ENCODE data around the gene CCDC33.
A peak's percentile ranks its signal among the peaks of the same experiment; 100 is the strongest.

CCDC33 gene

DNA sequence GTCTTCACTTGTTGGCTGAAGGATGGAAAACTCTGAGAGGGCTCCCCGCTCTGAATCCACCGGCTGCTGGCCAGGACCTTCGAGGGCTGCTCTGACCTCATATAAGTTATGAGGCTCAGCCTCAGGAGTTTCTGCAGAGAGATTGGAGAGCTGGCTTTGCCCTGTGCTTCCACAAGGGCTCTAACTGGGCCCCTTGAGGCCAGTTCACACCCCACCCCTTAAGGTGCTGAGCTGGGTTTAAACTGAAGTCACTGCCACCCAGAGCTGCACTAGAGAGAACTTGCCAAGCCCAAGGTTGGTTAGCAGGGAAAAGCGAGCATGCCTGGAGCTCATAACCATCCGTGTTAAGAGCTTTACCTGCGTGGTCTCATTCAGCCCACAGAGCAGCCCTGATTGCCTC lies 2.8 kb upstream of the CCDC33 start:
- no peak for DNase-seq

DNA sequence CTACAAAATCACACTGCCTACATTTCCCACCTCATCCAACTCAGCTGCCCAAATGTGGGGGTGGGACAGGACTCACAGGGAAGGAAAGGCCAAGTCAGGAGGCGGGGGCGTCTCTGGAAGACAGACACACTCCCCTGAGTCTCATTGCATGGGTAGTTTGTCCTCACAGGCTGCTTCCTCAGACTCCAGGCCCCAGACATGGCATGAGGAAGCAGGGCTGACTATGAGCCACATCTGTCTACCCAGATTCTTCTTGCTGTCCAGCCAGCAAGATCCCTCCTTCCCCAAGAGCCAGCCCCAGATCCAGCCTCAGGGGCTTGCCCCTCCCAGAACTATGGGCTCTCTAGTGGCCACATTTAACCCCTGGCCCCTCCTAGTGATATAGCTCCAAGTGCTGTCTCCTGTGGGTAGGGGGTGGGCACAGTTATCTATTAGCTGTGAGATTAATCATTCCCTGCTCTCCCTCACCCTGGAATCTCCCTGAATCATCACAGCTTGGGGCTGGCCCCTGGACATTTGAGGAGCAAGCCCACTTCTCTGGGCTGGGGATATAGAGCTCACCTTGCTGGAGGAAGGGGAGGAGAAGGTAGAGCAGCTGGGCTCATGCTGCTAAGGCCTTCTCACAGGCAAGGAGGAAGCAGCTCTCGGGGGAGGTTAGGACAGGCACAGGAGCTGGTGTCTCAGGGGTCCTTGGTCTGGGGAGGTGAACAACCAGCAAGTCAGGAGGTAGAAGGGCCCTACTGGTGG lies 2.1 kb upstream of the CCDC33 start:
- DNase-seq, result peak; percentile 18

- no peak for DNase-seq
Measured at GRCh38 chr15:74234598-74234875, 1.6 kb upstream of the CCDC33 start.

GRCh38 chr15:74239051-74239705 lies 3.1 kb downstream of the CCDC33 start:
- peak; percentile 74 for DNase-seq

- peak; percentile 97 for DNase-seq
Measured at GRCh38 chr15:74240002-74240568, 4.0 kb downstream of the CCDC33 start.

DNA sequence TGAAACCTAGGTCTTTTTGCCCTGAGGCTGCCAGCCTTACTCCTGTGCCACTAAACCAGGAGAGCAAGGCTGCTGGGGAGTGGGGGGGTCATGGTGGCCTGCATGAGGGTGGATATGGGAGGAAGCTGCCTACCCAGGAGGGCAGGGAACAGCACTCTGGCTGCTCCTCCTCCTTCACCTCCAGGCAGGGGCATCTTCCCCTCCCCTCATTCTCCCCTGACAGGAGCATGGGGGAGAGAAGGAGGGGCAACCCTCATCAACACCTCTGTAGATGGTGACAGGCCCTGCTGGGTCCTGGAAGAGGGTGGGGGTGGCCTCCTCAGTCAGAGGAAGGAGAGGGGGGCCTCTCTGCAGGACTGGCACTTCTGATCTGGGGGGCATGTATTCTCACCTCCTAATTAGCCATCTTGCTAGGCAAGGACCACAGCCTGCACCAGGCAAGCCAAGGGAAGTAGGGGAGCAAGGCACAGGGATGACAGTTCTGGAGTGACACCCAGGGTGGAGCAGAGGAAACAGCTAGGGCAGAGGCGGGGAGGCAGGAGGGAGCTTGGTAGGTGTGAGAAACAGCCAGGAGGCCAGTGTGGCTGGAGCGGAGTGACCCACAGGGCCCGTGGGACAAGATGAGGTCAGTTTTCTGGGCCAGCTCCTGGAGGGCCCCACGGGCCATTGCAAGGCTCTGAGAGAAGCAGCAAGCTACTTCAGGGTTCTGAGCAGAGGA lies 4.9 kb downstream of the CCDC33 start:
- DNase-seq, result peak; percentile 10

GRCh38 chr15:74242441-74243185 lies 6.5 kb downstream of the CCDC33 start:
- DNase-seq, result peak; percentile 62

GRCh38 chr15:74243431-74243830 lies 7.3 kb downstream of the CCDC33 start:
- peak; percentile 89 for DNase-seq

DNA sequence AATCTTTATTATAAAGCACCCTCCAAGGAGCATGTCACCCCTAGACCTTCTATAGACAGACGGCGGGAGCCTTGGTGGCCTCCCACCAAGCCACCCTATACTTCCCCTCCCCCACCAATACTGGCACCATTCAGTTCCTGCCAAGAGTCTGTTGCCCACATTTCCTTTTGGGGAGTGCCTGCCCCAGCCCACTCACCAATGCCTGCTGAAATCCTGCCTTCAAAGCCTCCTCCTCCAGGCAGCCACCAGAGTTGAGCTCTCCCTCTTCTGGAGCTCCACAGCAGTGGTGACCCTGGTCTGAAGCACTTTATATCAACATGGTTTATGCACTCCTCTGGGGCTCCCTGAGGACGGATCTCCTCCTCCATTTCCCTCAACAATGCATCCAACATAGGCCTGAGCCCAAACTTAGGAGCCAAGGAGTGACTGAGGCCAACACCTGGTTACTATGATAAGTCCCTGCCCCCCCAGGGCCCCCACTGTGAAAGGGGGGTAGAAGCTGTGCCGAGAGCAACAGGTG lies 8.8 kb downstream of the CCDC33 start:
- DNase-seq, result no peak

GRCh38 chr15:74245342-74245931 lies 9.3 kb downstream of the CCDC33 start:
- DNase-seq, result peak; percentile 91

DNA sequence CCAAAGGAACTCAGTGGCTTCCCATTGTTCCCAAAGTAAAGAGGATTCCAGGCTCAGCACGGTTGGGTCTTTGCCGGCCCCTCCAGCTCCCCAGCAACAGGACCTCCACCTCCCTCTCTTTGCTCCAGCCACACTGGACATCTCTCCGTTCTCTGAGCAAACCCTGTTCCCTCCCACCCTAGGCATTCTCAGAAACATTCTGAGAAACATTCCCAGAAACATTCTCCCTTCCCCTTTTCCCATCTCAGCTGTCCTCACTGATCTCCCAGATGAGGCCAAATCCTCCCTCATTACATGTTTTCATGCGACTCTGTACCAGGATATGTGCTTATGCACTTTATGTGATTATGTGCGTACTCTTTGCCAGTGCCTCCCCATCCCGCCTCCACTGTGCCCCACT lies 14.1 kb downstream of the CCDC33 start:
- no peak for DNase-seq

DNA sequence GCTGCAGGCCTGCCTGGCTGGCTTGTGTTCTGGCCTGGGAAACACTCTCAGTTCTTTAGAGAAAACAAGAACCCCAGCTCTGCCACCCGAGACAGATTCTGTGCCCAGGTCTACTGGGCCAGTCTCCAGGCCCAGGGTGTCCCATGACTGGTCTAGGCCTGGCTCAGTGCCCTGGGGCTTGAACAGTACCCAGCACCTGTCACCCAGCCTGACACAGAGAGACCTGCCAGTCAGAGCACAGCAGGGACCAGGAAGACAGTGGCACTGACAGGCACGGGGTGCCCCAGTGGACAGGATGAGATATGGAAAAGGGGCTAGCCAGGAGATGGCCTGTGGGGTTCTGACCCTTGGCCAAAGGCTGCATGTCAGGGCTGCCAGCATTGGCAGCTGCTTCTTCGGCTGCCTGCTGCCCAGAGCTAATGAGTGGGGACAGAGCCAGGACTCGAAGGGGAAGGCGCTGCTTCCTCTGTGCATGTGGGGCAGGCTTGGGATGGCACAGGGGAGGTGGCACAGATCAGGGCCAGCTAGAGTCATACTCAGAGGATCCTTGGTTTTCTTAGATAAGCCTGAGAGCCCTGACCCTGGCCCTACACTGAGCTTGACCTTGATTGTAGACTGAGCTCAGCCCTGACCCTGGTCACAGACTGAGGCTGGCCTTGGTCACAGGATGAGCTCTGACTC lies 15.1 kb downstream of the CCDC33 start:
- DNase-seq, result peak; percentile 22

DNA sequence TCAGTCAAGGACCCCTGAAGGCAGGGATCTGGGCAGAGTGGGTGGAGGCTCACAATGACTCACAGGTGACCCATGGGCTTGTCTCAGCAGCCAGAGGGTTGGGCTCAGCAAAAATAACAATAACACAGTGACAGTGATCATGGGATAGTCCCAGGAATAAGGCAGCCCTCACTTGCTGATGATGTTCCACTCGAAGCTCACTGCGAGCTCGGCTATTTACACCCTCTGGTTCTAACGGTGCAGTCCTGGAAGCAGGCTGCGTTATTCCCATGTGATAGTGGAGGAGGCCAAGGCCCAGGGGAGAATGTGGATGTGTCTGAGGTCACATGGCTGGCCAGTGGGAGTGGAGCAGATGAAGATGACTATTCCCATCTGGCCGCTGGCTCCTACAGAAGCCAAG lies 16.2 kb downstream of the CCDC33 start:
- DNase-seq, result no peak

- no peak for DNase-seq
Measured at GRCh38 chr15:74252721-74253120, 16.6 kb downstream of the CCDC33 start.

- peak; percentile 17 for DNase-seq
Measured at GRCh38 chr15:74253211-74253921, 17.2 kb downstream of the CCDC33 start.

DNA sequence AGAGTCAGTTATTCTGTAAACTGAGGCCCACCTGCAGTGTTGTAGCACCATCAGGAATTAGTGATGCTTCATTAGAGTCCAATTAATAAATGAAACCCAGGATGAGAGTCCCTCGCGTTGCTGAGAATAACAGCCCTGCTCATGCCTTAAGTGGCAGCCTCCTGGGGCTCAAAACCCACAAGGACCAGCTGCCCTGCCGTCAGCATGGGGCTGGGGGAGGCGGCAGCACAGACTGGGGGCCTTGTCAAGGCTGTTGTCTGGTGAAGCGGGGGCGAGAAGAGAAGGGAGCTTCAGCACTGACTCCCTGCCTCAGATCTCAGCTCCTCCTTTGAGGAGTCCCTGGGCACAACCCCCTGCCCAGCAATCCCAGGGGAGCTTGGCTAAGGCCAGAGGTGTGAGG lies 21.0 kb downstream of the CCDC33 start:
- DNase-seq, result no peak

- DNase-seq, result no peak
Measured at GRCh38 chr15:74257623-74258022, 21.5 kb downstream of the CCDC33 start.

GRCh38 chr15:74258456-74259291 lies 22.5 kb downstream of the CCDC33 start:
- no peak for DNase-seq

- no peak for DNase-seq
Measured at GRCh38 chr15:74259292-74259648, 23.1 kb downstream of the CCDC33 start.
